H9 (cell line): ENCODE results near the gene OR5K2. TPM values are rescaled to one million over a fixed set of nuclear protein-coding genes. Genes with fewer than 3 reads are reported as not detected.

Experiments used
- DNase-seq: peaks from one replicate; pipeline ENCODE4 v3.0.0-alpha.2; 2017
- H2AFZ ChIP-seq: one replicate; pipeline ENCODE4 v1.6.1; 2013; ENCODE audit warnings: mild to moderate bottlenecking, low read length, control low read depth, moderate library complexity
- H2AK5ac ChIP-seq: 2 replicates; pipeline ENCODE4 v1.6.1; 2013; ENCODE audit warnings: low read length, control low read depth, mixed read lengths; ENCODE audit not compliant: insufficient read length
- H2BK120ac ChIP-seq: one replicate; pipeline ENCODE4 v1.6.1; 2013; ENCODE audit warnings: low read depth, mild to moderate bottlenecking, low read length, control low read depth, inconsistent platforms; ENCODE audit not compliant: poor library complexity, severe bottlenecking
- H2BK12ac ChIP-seq: 2 replicates; pipeline ENCODE4 v1.6.1; 2013; ENCODE audit warnings: low read length, control low read depth, mixed read lengths, low read depth; ENCODE audit not compliant: insufficient read length
- H2BK15ac ChIP-seq: 2 replicates; pipeline ENCODE4 v1.6.1; 2013; ENCODE audit warnings: low read depth, low read length, control low read depth
- H2BK20ac ChIP-seq: one replicate; pipeline ENCODE4 v1.6.1; 2013; ENCODE audit warnings: low read depth, mild to moderate bottlenecking, low read length, control low read depth, inconsistent platforms; ENCODE audit not compliant: poor library complexity, severe bottlenecking
- H2BK5ac ChIP-seq: 2 replicates; pipeline ENCODE4 v1.6.1; 2013; ENCODE audit warnings: low read length, control low read depth, mixed read lengths; ENCODE audit not compliant: insufficient read length
- H3K14ac ChIP-seq: 2 replicates; pipeline ENCODE4 v1.6.1; 2013; ENCODE audit warnings: low read length, control low read depth; ENCODE audit not compliant: insufficient read depth
- H3K18ac ChIP-seq: 2 replicates; pipeline ENCODE4 v1.6.1; 2013; ENCODE audit warnings: low read depth, mild to moderate bottlenecking, mixed read lengths, low read length, control low read depth; ENCODE audit not compliant: insufficient read length
- H3K23ac ChIP-seq: 2 replicates; pipeline ENCODE4 v1.6.1; 2013; ENCODE audit warnings: low read length, control low read depth, mixed read lengths, low read depth; ENCODE audit not compliant: insufficient read length
- H3K23me2 ChIP-seq: 2 replicates; pipeline ENCODE4 v1.6.1; 2013; ENCODE audit warnings: low read depth, mild to moderate bottlenecking, mixed read lengths, low read length, control low read depth; ENCODE audit not compliant: insufficient read length, poor library complexity, severe bottlenecking
- H3K27ac ChIP-seq: 2 replicates; pipeline ENCODE4 v1.5.1; 2013; ENCODE audit warnings: low read length, control low read depth, mixed read lengths, low read depth; ENCODE audit not compliant: insufficient read length
- H3K27me3 ChIP-seq: 2 replicates; pipeline ENCODE4 v1.6.1; 2013; ENCODE audit warnings: low read length, control low read depth, inconsistent platforms; ENCODE audit not compliant: insufficient read depth
- H3K4ac ChIP-seq: 2 replicates; pipeline ENCODE4 v1.6.1; 2013; ENCODE audit warnings: low read depth, mild to moderate bottlenecking, control low read depth, inconsistent platforms, low read length, moderate library complexity
- H3K4me1 ChIP-seq: 2 replicates; pipeline ENCODE4 v1.6.1; 2013; ENCODE audit warnings: low read length, control low read depth, inconsistent platforms; ENCODE audit not compliant: insufficient read depth
- H3K4me2 ChIP-seq: 2 replicates; pipeline ENCODE4 v1.6.1; 2013; ENCODE audit warnings: low read length, control low read depth, mixed read lengths; ENCODE audit not compliant: insufficient read length, insufficient read depth
- H3K56ac ChIP-seq: 2 replicates; pipeline ENCODE4 v1.6.1; 2013; ENCODE audit warnings: low read depth, mild to moderate bottlenecking, mixed read lengths, low read length, control low read depth; ENCODE audit not compliant: insufficient read length
- H3K79me1 ChIP-seq: 2 replicates; pipeline ENCODE4 v1.6.1; 2013; ENCODE audit warnings: low read depth, mild to moderate bottlenecking, moderate library complexity, low read length, control low read depth, inconsistent platforms; ENCODE audit not compliant: insufficient read depth, poor library complexity, severe bottlenecking
- H3K79me2 ChIP-seq: 2 replicates; pipeline ENCODE4 v1.6.1; 2013; ENCODE audit warnings: low read length, control low read depth, inconsistent platforms; ENCODE audit not compliant: insufficient read depth
- H3K9ac ChIP-seq: 2 replicates; pipeline ENCODE4 v1.6.1; 2013; ENCODE audit warnings: low read length, control low read depth, mixed read lengths; ENCODE audit not compliant: insufficient read length; ENCODE audit errors: extremely low read depth
- H3K9me3 ChIP-seq: one replicate; pipeline ENCODE4 v1.6.1; 2013; ENCODE audit warnings: low read depth, low read length, inconsistent platforms; ENCODE audit not compliant: control insufficient read depth
- H3T11ph ChIP-seq: one replicate; pipeline ENCODE4 v1.6.1; 2013; ENCODE audit warnings: mild to moderate bottlenecking, low read length, control low read depth, inconsistent platforms
- H4K20me1 ChIP-seq: one replicate; pipeline ENCODE4 v1.6.1; 2013; ENCODE audit not compliant: control insufficient read depth, insufficient read length, insufficient read depth
- H4K5ac ChIP-seq: 2 replicates; pipeline ENCODE4 v1.6.1; 2013; ENCODE audit warnings: low read depth, mild to moderate bottlenecking, mixed read lengths, low read length, control low read depth; ENCODE audit not compliant: insufficient read length
- H4K8ac ChIP-seq: replicated peaks from 2 replicates; pipeline ENCODE4 v1.6.1; 2013; ENCODE audit warnings: low read length, control low read depth, mixed read lengths, low read depth; ENCODE audit not compliant: insufficient read length
- H4K91ac ChIP-seq: 2 replicates; pipeline ENCODE4 v1.6.1; 2013; ENCODE audit warnings: low read depth, mild to moderate bottlenecking, moderate library complexity, mixed read lengths, low read length, control low read depth; ENCODE audit not compliant: insufficient read length
- H3K27ac Mint-ChIP-seq, 3 experiments: 2 replicates in 2 of 3; 3 replicates in 1 of 3; pipeline ENCODE4 v1.8.0; 2020 to 2021; ENCODE audit warnings: mixed read lengths in 3 of 3, mild to moderate bottlenecking in 1 of 3, moderate library complexity in 1 of 3
- H3K27me3 Mint-ChIP-seq: 2 replicates; pipeline ENCODE4 v1.8.0; 2021; ENCODE audit warnings: low read depth, mild to moderate bottlenecking, moderate library complexity, mixed read lengths
- H3K36me3 Mint-ChIP-seq, 3 experiments: 2 replicates in 2 of 3; 3 replicates in 1 of 3; pipeline ENCODE4 v1.8.0; 2020 to 2021; ENCODE audit warnings: low read depth in 3 of 3, mixed read lengths in 3 of 3; ENCODE audit not compliant: insufficient read depth in 1 of 3
- H3K4me1 Mint-ChIP-seq, 2 experiments: 2 replicates each; pipeline ENCODE4 v1.8.0; 2020; ENCODE audit warnings: mixed read lengths in 2 of 2
- H3K4me3 Mint-ChIP-seq, 2 experiments: 2 replicates in 1 of 2; 3 replicates in 1 of 2; pipeline ENCODE4 v1.8.0; 2020 to 2021; ENCODE audit warnings: mild to moderate bottlenecking in 2 of 2, mixed read lengths in 2 of 2, moderate library complexity in 1 of 2
- H3K9me3 Mint-ChIP-seq, 2 experiments: 2 replicates in 1 of 2; 3 replicates in 1 of 2; pipeline ENCODE4 v1.8.0; 2020; ENCODE audit warnings: mild to moderate bottlenecking in 2 of 2, mixed read lengths in 2 of 2, moderate library complexity in 1 of 2
- CTCF ChIP-seq: fragments of 200-600 bp; sonication (generic); conservative IDR thresholded peaks from 3 replicates; pipeline ENCODE4 v1.8.0; 2021; ENCODE audit warnings: antibody characterized with exemption, mild to moderate bottlenecking
- WGBS: extraction: QIAGEN DNeasy Blood & Tissue Kit; methylation state at CpG from one replicate; pipeline ENCODE4 v1.1.7; 2013; ENCODE audit warnings: missing lambda C conversion rate, low lambda C conversion rate, mixed read lengths; ENCODE audit not compliant: insufficient read length; ENCODE audit errors: extremely low coverage; 5-methylcytosine and 5-hydroxymethylcytosine counted together
- total RNA-seq: library from RNA; stranded (reverse); gene quantifications from 2 replicates; pipeline ENCODE4 v1.2.1, GENCODE V29; 2021

The OR5K2 gene
- total RNA-seq, 1 experiment from 2014 or later = not detected

GRCh38 chr3:98504539-98504938, 7.1 kb downstream of the OR5K2 start:
- H2BK15ac ChIP-seq = no peak overlapping the region
- no peak overlapping the region for H4K91ac ChIP-seq
- DNase-seq = no peak
- H4K8ac ChIP-seq = no peak overlapping the region
- H3K14ac ChIP-seq = no peak overlapping the region
- no CpG with 5 or more reads among the region's 4 CpGs for WGBS
- no peaks in the 10 kb centered on the region for H3K4me1 ChIP-seq
- H3K4me3 Mint-ChIP-seq = no peak overlapping the region
- no peak overlapping the region for H3K27ac ChIP-seq
- no peaks in the 10 kb centered on the region for H3K79me2 ChIP-seq
- H3K18ac ChIP-seq = no peak overlapping the region
- H3K4ac ChIP-seq = no peak overlapping the region
- H2BK5ac ChIP-seq = no peak overlapping the region
- H4K20me1 ChIP-seq = no peaks in the 10 kb centered on the region
- H3K36me3 Mint-ChIP-seq = no peaks in the 10 kb centered on the region
- no peak overlapping the region for H2BK12ac ChIP-seq
- no peak overlapping the region for H3K4me2 ChIP-seq
- no peak overlapping the region for H3K56ac ChIP-seq
- H3K23me2 ChIP-seq = no peaks in the 10 kb centered on the region
- no peak overlapping the region for H2AFZ ChIP-seq
- H2BK120ac ChIP-seq = no peak overlapping the region
- H3K4me1 Mint-ChIP-seq = no peaks in the 10 kb centered on the region; a peak in 1 of 4 replicates
- TF ChIP-seq CTCF = no peak
- no peaks in the 10 kb centered on the region for H3K79me1 ChIP-seq
- no peak overlapping the region for H3K23ac ChIP-seq
- H3K9ac ChIP-seq = no peak overlapping the region
- H4K5ac ChIP-seq = no peak overlapping the region
- H3K9me3 ChIP-seq = no peaks in the 10 kb centered on the region
- no peak overlapping the region; a peak in 1 of 7 replicates for H3K27ac Mint-ChIP-seq
- no peak overlapping the region for H2BK20ac ChIP-seq
- peaks cover 2% of the 10 kb centered on the region; the same call in 1 of the 2 replicates for H3K27me3 Mint-ChIP-seq
- peaks cover 0 to 4% of the 10 kb centered on the region in 2 experiments; a peak in 1 of 5 replicates for H3K9me3 Mint-ChIP-seq
- H3T11ph ChIP-seq = no peak overlapping the region
- H2AK5ac ChIP-seq = no peak overlapping the region
- no peaks in the 10 kb centered on the region for H3K27me3 ChIP-seq
